Vagina (tissue), 2 donors: Measurements from ENCODE around the gene GALNT17.

Experiments used
- CTCF ChIP-seq, 3 experiments: fragments of 450-650 bp in 2 of 3; fragments of 200-600 bp in 1 of 3; sonication (generic) in 1 of 3; IDR thresholded peaks; one replicate each; pipeline ENCODE4 v1.5.1; 2017 to 2019; ENCODE audit warnings: antibody characterized with exemption in 3 of 3, mild to moderate bottlenecking in 2 of 3, moderate library complexity in 2 of 3
- POLR2AphosphoS5 ChIP-seq, 2 donors: sonication (generic); formaldehyde crosslinking; IDR thresholded peaks; one replicate each; pipeline ENCODE4 v1.9.0; 2017; ENCODE audit warnings: antibody characterized with exemption in 2 of 2, mild to moderate bottlenecking in 2 of 2, low read depth in 1 of 2; ENCODE audit not compliant: insufficient read depth in 1 of 2

- TF ChIP-seq POLR2AphosphoS5 (IDR thresholded peaks at IDR 0.05; ENCODE audit: insufficient read depth in 1 of 2, low read depth in 1 of 2) (no peak), CTCF (IDR thresholded peaks at IDR 0.05) (no peak)
Observed at GRCh38 chr7:71132127-71132376, at the start of gene GALNT17.
